GM23338 (cell line): ENCODE data around the gene GNMT. TPM values are rescaled to one million over a fixed set of nuclear protein-coding genes. Genes with fewer than 3 reads are reported as not detected.

ENCODE experiments used
- ATAC-seq: fragments of 200-7000 bp; cut with Tn5 transposase; 3 replicates; pipeline ENCODE4 v1.9.1; 2020
- DNase-seq: peaks from one replicate; pipeline ENCODE4 v3.0.0-alpha.2; 2015; ENCODE audit warnings: low spot score
- H2AFZ ChIP-seq: fragments of 200-600 bp; sonication (generic); 2 replicates; pipeline ENCODE4 v1.8.0; 2016; ENCODE audit warnings: antibody characterized with exemption, mild to moderate bottlenecking, moderate library complexity
- H3F3A ChIP-seq: fragments of 200-600 bp; sonication (generic); replicated peaks from 2 replicates; pipeline ENCODE4 v1.8.0; 2017; ENCODE audit warnings: antibody characterized with exemption, mixed run types, low read depth
- H3K27ac ChIP-seq: fragments of 200-600 bp; sonication (generic); 2 replicates; pipeline ENCODE4 v1.6.1; 2016; ENCODE audit warnings: low read depth
- H3K27me3 ChIP-seq: fragments of 200-600 bp; sonication (generic); 2 replicates; pipeline ENCODE4 v1.8.0; 2016; ENCODE audit warnings: mild to moderate bottlenecking, mixed run types, moderate library complexity; ENCODE audit not compliant: insufficient read depth
- H3K36me3 ChIP-seq: fragments of 200-600 bp; sonication (generic); 2 replicates; pipeline ENCODE4 v1.8.0; 2016; ENCODE audit warnings: mild to moderate bottlenecking; ENCODE audit not compliant: insufficient read depth
- H3K4me1 ChIP-seq: fragments of 200-600 bp; sonication (generic); 2 replicates; pipeline ENCODE4 v1.8.0; 2016; ENCODE audit warnings: mild to moderate bottlenecking, moderate library complexity; ENCODE audit not compliant: insufficient read depth
- H3K4me2 ChIP-seq: fragments of 200-600 bp; sonication (generic); 2 replicates; pipeline ENCODE4 v1.7.1; 2017; ENCODE audit warnings: mixed run types
- H3K4me3 ChIP-seq: fragments of 200-600 bp; sonication (generic); 2 replicates; pipeline ENCODE4 v1.6.1; 2016; ENCODE audit warnings: mixed run types
- H3K79me2 ChIP-seq: fragments of 200-600 bp; sonication (generic); replicated peaks from 2 replicates; pipeline ENCODE4 v1.8.0; 2017; ENCODE audit warnings: mild to moderate bottlenecking; ENCODE audit not compliant: insufficient read depth
- H3K9me2 ChIP-seq: fragments of 200-600 bp; sonication (generic); 2 replicates; pipeline ENCODE4 v1.8.0; 2017; ENCODE audit not compliant: insufficient read depth
- H4K20me1 ChIP-seq: fragments of 200-600 bp; sonication (generic); replicated peaks from 2 replicates; pipeline ENCODE4 v1.8.0; 2017; ENCODE audit warnings: mild to moderate bottlenecking; ENCODE audit not compliant: insufficient read depth
- H3K27ac Mint-ChIP-seq: 2 replicates; pipeline ENCODE4 v1.8.0; 2020; ENCODE audit warnings: inconsistent platforms, mild to moderate bottlenecking, moderate library complexity, mixed read lengths
- H3K27me3 Mint-ChIP-seq: 3 replicates; pipeline ENCODE4 v1.8.0; 2022; ENCODE audit warnings: low read depth, mild to moderate bottlenecking, moderate library complexity, mixed read lengths, inconsistent platforms; ENCODE audit not compliant: insufficient read depth, poor library complexity
- H3K36me3 Mint-ChIP-seq: 3 replicates; pipeline ENCODE4 v1.8.0; 2021; ENCODE audit warnings: low read depth, mild to moderate bottlenecking, inconsistent platforms, moderate library complexity, mixed read lengths
- H3K4me1 Mint-ChIP-seq: 3 replicates; pipeline ENCODE4 v1.8.0; 2020; ENCODE audit warnings: mild to moderate bottlenecking, inconsistent platforms, mixed read lengths
- H3K4me3 Mint-ChIP-seq: 3 replicates; pipeline ENCODE4 v1.8.0; 2021; ENCODE audit warnings: moderate library complexity, mild to moderate bottlenecking, inconsistent platforms, mixed read lengths
- H3K9me3 Mint-ChIP-seq: 3 replicates; pipeline ENCODE4 v1.8.0; 2020; ENCODE audit warnings: moderate library complexity, mild to moderate bottlenecking, inconsistent platforms, mixed read lengths
- CREB1 ChIP-seq: fragments of 250-450 bp; sonication (Bioruptor Pico); IDR thresholded peaks from 2 replicates; pipeline ENCODE4 v1.5.0; 2020; ENCODE audit warnings: low read depth, mild to moderate bottlenecking, moderate library complexity
- JUNB ChIP-seq: IDR thresholded peaks from one replicate; pipeline ENCODE4 v1.6.1; 2016; ENCODE audit warnings: antibody characterized with exemption; ENCODE audit not compliant: unreplicated experiment
- NANOG ChIP-seq: IDR thresholded peaks from 2 replicates; pipeline ENCODE4 v1.6.1; 2016; ENCODE audit warnings: antibody characterized with exemption, borderline replicate concordance
- POLR2AphosphoS5 ChIP-seq: IDR thresholded peaks from 2 replicates; pipeline ENCODE4 v1.6.1; 2016; ENCODE audit warnings: antibody characterized with exemption, low read depth
- ZNF114 ChIP-seq: fragments of 250-450 bp; sonication (Bioruptor Pico); IDR thresholded peaks from 2 replicates; pipeline ENCODE4 v1.5.0; 2020; ENCODE audit warnings: mild to moderate bottlenecking, moderate library complexity
- polyA plus RNA-seq: library from polyadenylated mRNA; unstranded; fragments of >200 nt; fragmentation: Nextera tagmentation; extraction: Ambion mirVana; gene quantifications from 2 replicates; pipeline ENCODE4 v1.2.1, GENCODE V29; 2016
- total RNA-seq: library from RNA; depleted of rRNA; stranded (reverse); fragments of >200 nt; shearing (Covaris generic); gene quantifications from 2 replicates; pipeline ENCODE4 v1.2.3, GENCODE V29; 2014
- TF ChIP-seq, protein P1 (sequence below): fragments of 250-450 bp; sonication (Bioruptor Pico); IDR thresholded peaks from 2 replicates; pipeline ENCODE4 v1.5.0; 2020; ENCODE audit warnings: mild to moderate bottlenecking, moderate library complexity
- TF ChIP-seq, protein P2 (sequence below), 2 experiments: fragments of 200-600 bp in 1 of 2; sonication (generic) in 1 of 2; conservative IDR thresholded peaks; 2 replicates each; pipeline versions ENCODE4 v1.5.1 to v1.6.1; 2016 to 2017; ENCODE audit warnings: antibody characterized with exemption in 2 of 2, low read depth in 2 of 2, mild to moderate bottlenecking in 2 of 2, moderate library complexity in 1 of 2
- TF ChIP-seq, protein P3 (sequence below): IDR thresholded peaks from one replicate; pipeline ENCODE4 v1.6.1; 2018; ENCODE audit warnings: antibody characterized with exemption; ENCODE audit not compliant: unreplicated experiment

Gene GNMT
- total and polyA plus RNA-seq, 2 experiments from 2014 or later, result 0.52 TPM; not detected in 1

DNA sequence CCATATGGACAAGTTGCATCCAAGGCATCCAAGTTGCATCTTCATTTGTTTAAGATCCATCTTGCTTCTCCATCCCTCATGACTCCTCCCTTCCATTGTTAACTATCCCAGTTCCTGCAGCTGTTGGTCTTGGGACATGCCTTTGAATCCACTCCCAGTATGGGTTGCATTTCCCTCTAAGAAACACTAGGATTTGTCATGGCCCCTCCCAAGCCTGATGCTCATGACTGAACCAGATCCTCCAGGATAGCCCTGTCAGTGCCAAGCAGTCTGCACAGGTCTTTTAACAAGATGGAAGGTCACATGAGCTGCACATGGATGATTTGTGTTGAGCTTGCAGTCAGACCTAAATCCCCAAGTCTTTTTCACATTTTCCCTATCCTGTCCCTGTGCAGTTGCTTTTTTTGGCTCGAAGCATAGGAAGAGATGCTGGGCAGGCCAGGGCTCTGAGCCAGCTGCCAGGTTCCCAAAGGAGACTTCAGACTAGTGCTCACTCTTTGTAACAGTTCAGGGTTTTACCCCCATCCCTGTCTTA lies 28.0 kb downstream of the GNMT start:
- DNase-seq, result peak; percentile 7
- no peak for ATAC-seq

More for the DNA sequence above, 28.0 kb downstream of the GNMT start:
- no peaks in the 10 kb centered on the region for H3K9me3 Mint-ChIP-seq
- H3K36me3 ChIP-seq, result 0 out of 2 replicates have a peak, but pooled peaks cover 5% of the 10 kb centered on the region
- TF ChIP-seq, protein P1, sequence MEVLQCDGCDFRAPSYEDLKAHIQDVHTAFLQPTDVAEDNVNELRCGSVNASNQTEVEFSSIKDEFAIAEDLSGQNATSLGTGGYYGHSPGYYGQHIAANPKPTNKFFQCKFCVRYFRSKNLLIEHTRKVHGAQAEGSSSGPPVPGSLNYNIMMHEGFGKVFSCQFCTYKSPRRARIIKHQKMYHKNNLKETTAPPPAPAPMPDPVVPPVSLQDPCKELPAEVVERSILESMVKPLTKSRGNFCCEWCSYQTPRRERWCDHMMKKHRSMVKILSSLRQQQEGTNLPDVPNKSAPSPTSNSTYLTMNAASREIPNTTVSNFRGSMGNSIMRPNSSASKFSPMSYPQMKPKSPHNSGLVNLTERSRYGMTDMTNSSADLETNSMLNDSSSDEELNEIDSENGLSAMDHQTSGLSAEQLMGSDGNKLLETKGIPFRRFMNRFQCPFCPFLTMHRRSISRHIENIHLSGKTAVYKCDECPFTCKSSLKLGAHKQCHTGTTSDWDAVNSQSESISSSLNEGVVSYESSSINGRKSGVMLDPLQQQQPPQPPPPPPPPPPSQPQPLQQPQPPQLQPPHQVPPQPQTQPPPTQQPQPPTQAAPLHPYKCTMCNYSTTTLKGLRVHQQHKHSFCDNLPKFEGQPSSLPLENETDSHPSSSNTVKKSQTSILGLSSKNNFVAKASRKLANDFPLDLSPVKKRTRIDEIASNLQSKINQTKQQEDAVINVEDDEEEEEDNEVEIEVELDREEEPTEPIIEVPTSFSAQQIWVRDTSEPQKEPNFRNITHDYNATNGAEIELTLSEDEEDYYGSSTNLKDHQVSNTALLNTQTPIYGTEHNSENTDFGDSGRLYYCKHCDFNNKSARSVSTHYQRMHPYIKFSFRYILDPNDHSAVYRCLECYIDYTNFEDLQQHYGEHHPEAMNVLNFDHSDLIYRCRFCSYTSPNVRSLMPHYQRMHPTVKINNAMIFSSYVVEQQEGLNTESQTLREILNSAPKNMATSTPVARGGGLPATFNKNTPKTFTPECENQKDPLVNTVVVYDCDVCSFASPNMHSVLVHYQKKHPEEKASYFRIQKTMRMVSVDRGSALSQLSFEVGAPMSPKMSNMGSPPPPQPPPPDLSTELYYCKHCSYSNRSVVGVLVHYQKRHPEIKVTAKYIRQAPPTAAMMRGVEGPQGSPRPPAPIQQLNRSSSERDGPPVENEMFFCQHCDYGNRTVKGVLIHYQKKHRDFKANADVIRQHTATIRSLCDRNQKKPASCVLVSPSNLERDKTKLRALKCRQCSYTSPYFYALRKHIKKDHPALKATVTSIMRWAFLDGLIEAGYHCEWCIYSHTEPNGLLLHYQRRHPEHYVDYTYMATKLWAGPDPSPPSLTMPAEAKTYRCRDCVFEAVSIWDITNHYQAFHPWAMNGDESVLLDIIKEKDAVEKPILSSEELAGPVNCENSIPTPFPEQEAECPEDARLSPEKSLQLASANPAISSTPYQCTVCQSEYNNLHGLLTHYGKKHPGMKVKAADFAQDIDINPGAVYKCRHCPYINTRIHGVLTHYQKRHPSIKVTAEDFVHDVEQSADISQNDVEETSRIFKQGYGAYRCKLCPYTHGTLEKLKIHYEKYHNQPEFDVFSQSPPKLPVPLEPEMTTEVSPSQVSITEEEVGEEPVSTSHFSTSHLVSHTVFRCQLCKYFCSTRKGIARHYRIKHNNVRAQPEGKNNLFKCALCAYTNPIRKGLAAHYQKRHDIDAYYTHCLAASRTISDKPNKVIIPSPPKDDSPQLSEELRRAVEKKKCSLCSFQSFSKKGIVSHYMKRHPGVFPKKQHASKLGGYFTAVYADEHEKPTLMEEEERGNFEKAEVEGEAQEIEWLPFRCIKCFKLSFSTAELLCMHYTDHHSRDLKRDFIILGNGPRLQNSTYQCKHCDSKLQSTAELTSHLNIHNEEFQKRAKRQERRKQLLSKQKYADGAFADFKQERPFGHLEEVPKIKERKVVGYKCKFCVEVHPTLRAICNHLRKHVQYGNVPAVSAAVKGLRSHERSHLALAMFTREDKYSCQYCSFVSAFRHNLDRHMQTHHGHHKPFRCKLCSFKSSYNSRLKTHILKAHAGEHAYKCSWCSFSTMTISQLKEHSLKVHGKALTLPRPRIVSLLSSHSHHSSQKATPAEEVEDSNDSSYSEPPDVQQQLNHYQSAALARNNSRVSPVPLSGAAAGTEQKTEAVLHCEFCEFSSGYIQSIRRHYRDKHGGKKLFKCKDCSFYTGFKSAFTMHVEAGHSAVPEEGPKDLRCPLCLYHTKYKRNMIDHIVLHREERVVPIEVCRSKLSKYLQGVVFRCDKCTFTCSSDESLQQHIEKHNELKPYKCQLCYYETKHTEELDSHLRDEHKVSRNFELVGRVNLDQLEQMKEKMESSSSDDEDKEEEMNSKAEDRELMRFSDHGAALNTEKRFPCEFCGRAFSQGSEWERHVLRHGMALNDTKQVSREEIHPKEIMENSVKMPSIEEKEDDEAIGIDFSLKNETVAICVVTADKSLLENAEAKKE (CRISPR knock-in tag), result no peak
- no peak for TF ChIP-seq JUNB
- no peak for TF ChIP-seq POLR2AphosphoS5
- TF ChIP-seq CREB1, result no peak
- TF ChIP-seq, protein P2, sequence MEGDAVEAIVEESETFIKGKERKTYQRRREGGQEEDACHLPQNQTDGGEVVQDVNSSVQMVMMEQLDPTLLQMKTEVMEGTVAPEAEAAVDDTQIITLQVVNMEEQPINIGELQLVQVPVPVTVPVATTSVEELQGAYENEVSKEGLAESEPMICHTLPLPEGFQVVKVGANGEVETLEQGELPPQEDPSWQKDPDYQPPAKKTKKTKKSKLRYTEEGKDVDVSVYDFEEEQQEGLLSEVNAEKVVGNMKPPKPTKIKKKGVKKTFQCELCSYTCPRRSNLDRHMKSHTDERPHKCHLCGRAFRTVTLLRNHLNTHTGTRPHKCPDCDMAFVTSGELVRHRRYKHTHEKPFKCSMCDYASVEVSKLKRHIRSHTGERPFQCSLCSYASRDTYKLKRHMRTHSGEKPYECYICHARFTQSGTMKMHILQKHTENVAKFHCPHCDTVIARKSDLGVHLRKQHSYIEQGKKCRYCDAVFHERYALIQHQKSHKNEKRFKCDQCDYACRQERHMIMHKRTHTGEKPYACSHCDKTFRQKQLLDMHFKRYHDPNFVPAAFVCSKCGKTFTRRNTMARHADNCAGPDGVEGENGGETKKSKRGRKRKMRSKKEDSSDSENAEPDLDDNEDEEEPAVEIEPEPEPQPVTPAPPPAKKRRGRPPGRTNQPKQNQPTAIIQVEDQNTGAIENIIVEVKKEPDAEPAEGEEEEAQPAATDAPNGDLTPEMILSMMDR (conservative IDR thresholded peaks at IDR 0.05; ENCODE audit: low read depth in 2 of 2), result no peak
- TF ChIP-seq NANOG, result no peak
- TF ChIP-seq, protein P3, sequence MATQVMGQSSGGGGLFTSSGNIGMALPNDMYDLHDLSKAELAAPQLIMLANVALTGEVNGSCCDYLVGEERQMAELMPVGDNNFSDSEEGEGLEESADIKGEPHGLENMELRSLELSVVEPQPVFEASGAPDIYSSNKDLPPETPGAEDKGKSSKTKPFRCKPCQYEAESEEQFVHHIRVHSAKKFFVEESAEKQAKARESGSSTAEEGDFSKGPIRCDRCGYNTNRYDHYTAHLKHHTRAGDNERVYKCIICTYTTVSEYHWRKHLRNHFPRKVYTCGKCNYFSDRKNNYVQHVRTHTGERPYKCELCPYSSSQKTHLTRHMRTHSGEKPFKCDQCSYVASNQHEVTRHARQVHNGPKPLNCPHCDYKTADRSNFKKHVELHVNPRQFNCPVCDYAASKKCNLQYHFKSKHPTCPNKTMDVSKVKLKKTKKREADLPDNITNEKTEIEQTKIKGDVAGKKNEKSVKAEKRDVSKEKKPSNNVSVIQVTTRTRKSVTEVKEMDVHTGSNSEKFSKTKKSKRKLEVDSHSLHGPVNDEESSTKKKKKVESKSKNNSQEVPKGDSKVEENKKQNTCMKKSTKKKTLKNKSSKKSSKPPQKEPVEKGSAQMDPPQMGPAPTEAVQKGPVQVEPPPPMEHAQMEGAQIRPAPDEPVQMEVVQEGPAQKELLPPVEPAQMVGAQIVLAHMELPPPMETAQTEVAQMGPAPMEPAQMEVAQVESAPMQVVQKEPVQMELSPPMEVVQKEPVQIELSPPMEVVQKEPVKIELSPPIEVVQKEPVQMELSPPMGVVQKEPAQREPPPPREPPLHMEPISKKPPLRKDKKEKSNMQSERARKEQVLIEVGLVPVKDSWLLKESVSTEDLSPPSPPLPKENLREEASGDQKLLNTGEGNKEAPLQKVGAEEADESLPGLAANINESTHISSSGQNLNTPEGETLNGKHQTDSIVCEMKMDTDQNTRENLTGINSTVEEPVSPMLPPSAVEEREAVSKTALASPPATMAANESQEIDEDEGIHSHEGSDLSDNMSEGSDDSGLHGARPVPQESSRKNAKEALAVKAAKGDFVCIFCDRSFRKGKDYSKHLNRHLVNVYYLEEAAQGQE, result no peak
- no peak for TF ChIP-seq ZNF114 (CRISPR knock-in tag)
- 0 out of 2 replicates have a peak, but pooled peaks cover 4% of the 10 kb centered on the region for H3F3A ChIP-seq
- peaks cover 18% of the 10 kb centered on the region for H3K4me1 Mint-ChIP-seq
- no peak overlapping the region for H3K4me3 ChIP-seq
- peaks cover 8% of the 10 kb centered on the region for H3K27me3 Mint-ChIP-seq
- H3K9me2 ChIP-seq, result no peaks in the 10 kb centered on the region
- peaks cover 15% of the 10 kb centered on the region for H4K20me1 ChIP-seq
- H3K79me2 ChIP-seq, result peaks cover 17% of the 10 kb centered on the region
- no peak overlapping the region for H3K27ac ChIP-seq
- H3K27ac Mint-ChIP-seq, result no peak overlapping the region
- peaks cover 19% of the 10 kb centered on the region; the same call in 2 of the 3 replicates for H3K36me3 Mint-ChIP-seq
- no peaks in the 10 kb centered on the region for H3K27me3 ChIP-seq
- no peak overlapping the region for H2AFZ ChIP-seq
- H3K4me2 ChIP-seq, result no peak overlapping the region
- H3K4me3 Mint-ChIP-seq, result no peak overlapping the region
- H3K4me1 ChIP-seq, result peaks cover 9% of the 10 kb centered on the region; the same call in 1 of the 2 replicates
